Lower leg skin (tissue), 4 donors: ENCODE data around the gene KCNK7. TPM values are rescaled to one million over a fixed set of nuclear protein-coding genes. Genes with fewer than 3 reads are reported as not detected.

Experiments used
- DNase-seq, 2 donors: peaks; one replicate each; pipeline ENCODE4 v3.0.0-alpha.2; 2019; ENCODE audit warnings: low spot score in 2 of 2
- H3K4me3 ChIP-seq: fragments of 200-600 bp; sonication (generic); 2 replicates; pipeline ENCODE4 v1.5.1; 2017; ENCODE audit warnings: mild to moderate bottlenecking, low read depth; ENCODE audit not compliant: poor library complexity, severe bottlenecking
- CTCF ChIP-seq, 3 donors: fragments of 450-650 bp; IDR thresholded peaks; one replicate each; pipeline ENCODE4 v1.5.1; 2016; ENCODE audit warnings: antibody characterized with exemption in 3 of 3, mild to moderate bottlenecking in 3 of 3, moderate library complexity in 2 of 3
- POLR2A ChIP-seq, 2 donors: fragments of 450-650 bp; IDR thresholded peaks; one replicate each; pipeline ENCODE4 v1.6.1; 2016 to 2017; ENCODE audit warnings: antibody characterized with exemption in 2 of 2, mild to moderate bottlenecking in 1 of 2, moderate library complexity in 1 of 2
- WGBS, 2 donors: methylation state at CpG; one replicate each; pipeline ENCODE4 v1.1.5; 2018; 5-methylcytosine and 5-hydroxymethylcytosine counted together
- intact Hi-C: fragments of 100-400 bp; cut with DNase I; formaldehyde crosslinking; loops from one replicate; pipeline ENCODE4 v1.15.0; 2023; ENCODE audit warnings: low total_unique reads
- total RNA-seq, 4 donors: library from RNA; depleted of rRNA; stranded (reverse); fragments of >200 nt; gene quantifications; one replicate each; pipeline ENCODE4 v1.1.0, GENCODE V29; 2016

KCNK7 gene
- total RNA-seq, 4 donors from 2014 or later: 168 to 197 (median 184) TPM

- intact Hi-C loops: no loop called here
- TF ChIP-seq CTCF (IDR thresholded peaks at IDR 0.05) (no peak), POLR2A (IDR thresholded peaks at IDR 0.05) (no peak)
- no peak overlapping the region for H3K4me3 ChIP-seq
- DNase-seq: no peak
- WGBS, 2 donors: 94 to 95% methylated on average over 17 to 25 of the region's 25 CpGs
Observed at GRCh38 chr11:65623852-65624616, 28.4 kb upstream of the KCNK7 start.

DNA sequence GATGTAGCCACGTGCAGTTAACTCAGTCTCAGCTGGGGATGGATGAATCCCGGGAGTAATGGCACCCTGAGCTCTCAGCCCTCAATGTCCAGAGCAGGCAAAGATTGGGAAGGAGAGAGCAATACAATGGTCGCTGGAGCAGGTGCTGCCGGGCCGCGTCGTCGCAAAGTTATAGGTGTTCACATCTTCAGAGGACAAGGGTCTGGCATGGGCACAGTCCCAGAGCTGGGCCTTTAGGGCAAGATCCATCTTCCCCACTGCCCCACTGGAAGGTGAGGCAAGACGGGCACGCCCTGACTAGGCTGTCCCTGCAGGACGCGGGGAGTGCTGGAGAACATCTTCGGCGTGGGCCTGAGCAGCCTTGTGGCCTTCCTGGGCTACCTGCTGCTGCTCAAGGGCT, 27.6 kb upstream of the KCNK7 start:
- no peak overlapping the region for H3K4me3 ChIP-seq
- TF ChIP-seq POLR2A (IDR thresholded peaks at IDR 0.05) (no peak), CTCF (IDR thresholded peaks at IDR 0.05) (no peak)
- WGBS, 2 donors: 91 to 93% methylated on average over 14 of the region's 14 CpGs
- intact Hi-C loops: no loop called here
- no peak for DNase-seq

DNA sequence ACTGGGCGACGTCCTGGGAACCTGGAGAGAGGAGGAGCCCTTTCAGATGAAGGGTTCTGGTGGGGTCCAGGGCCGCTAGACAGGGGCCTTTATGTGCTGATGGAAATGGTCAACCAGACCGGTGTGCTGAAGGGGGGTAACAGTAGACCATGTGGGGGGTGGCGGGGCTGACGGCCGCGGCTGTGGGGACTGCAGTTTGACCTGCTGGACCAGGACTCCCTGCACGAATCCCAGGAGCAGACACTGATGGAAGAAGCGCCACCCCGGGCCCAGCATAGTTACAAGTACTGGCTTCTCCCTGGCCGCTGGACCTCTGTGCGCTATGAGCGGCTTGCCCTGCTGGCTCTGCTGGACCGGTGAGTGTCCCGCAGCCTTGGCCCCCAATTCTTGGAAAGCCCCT, 26.4 kb upstream of the KCNK7 start:
- WGBS, 2 donors: 92 to 93% methylated on average over 14 to 16 of the region's 16 CpGs
- no peak for DNase-seq
- TF ChIP-seq CTCF (IDR thresholded peaks at IDR 0.05) (no peak), POLR2A (IDR thresholded peaks at IDR 0.05) (no peak)
- no peak overlapping the region for H3K4me3 ChIP-seq
- intact Hi-C loops: no loop called here

- TF ChIP-seq CTCF (IDR thresholded peaks at IDR 0.05) (no peak), POLR2A (IDR thresholded peaks at IDR 0.05) (no peak)
- no peak for DNase-seq
- WGBS, 2 donors: 92 to 97% methylated on average over 14 of the region's 14 CpGs
- no peak overlapping the region for H3K4me3 ChIP-seq
- intact Hi-C loops: no loop called here
Observed at GRCh38 chr11:65621460-65621859, 25.9 kb upstream of the KCNK7 start.

- 89 to 91% methylated on average over 16 of the region's 19 CpGs for WGBS, 2 donors
- TF ChIP-seq CTCF (IDR thresholded peaks at IDR 0.05) (no peak), POLR2A (IDR thresholded peaks at IDR 0.05) (no peak)
- intact Hi-C loops: no loop called here
Observed at GRCh38 chr11:65620666-65621065, 25.1 kb upstream of the KCNK7 start.

More at GRCh38 chr11:65620666-65621065, 25.1 kb upstream of the KCNK7 start:
- no peak for DNase-seq
- no peak overlapping the region for H3K4me3 ChIP-seq
